Endothelial cell of umbilical vein (primary cell): ENCODE results near the gene KCNQ2. TPM values are rescaled to one million over a fixed set of nuclear protein-coding genes. Genes with fewer than 3 reads are reported as not detected.
A peak's percentile ranks its signal among the peaks of the same experiment; 100 is the strongest.

Experiments used
- BruUV-seq: library from RNA; stranded (reverse); fragments of 400-500 nt; replicated peaks from 2 replicates; lab custom pipeline; 2021; lab: Mats Ljungman, UMichigan
- CTCF ChIA-PET: fragments of 300-600, 350-600 bp; sonication (Branson Sonifier 250); formaldehyde crosslinking; loops from one replicate; lab custom pipeline; 2021; ENCODE audit warnings: antibody characterized with exemption, inconsistent platforms; lab: Charles Lee
- POLR2A ChIA-PET: fragments of 300-600, 350-600 bp; sonication (Branson Sonifier 250); formaldehyde crosslinking; loops from one replicate; lab custom pipeline; 2021; ENCODE audit warnings: antibody characterized with exemption, inconsistent platforms; lab: Charles Lee
- DNase-seq: peaks from one replicate; pipeline ENCODE4 v3.0.0-alpha.2; 2011; ENCODE audit warnings: low read depth, low spot score
- FAIRE-seq: peaks from 2 replicates; lab custom pipeline; 2011; peaks lifted over from hg19 to GRCh38; lab: Jason Lieb, UNC
- H2AFZ ChIP-seq: 2 replicates; pipeline ENCODE4 v1.6.0; 2012; ENCODE audit warnings: low read depth, low read length, control low read depth, inconsistent platforms
- H3K27ac ChIP-seq: 2 replicates; pipeline ENCODE4 v1.5.1; 2011; ENCODE audit warnings: low read depth, mild to moderate bottlenecking, control low read depth, low read length, moderate library complexity; ENCODE audit not compliant: insufficient read depth
- H3K27me3 ChIP-seq, 2 experiments: 2 replicates each; pipeline versions ENCODE4 v1.6.0 to v1.6.1; 2011; ENCODE audit warnings: low read length in 2 of 2, mixed read lengths in 1 of 2; ENCODE audit not compliant: control insufficient read depth in 2 of 2, insufficient read depth in 2 of 2
- H3K36me3 ChIP-seq, 2 experiments: 2 replicates in 1 of 2; 3 replicates in 1 of 2; pipeline ENCODE4 v1.5.1; 2011; ENCODE audit warnings: low read length in 2 of 2, mild to moderate bottlenecking in 1 of 2, moderate library complexity in 1 of 2; ENCODE audit not compliant: control insufficient read depth in 2 of 2, insufficient read depth in 2 of 2; ENCODE audit errors: extremely low read depth in 1 of 2
- H3K4me1 ChIP-seq: 3 replicates; pipeline ENCODE4 v1.5.1; 2011; ENCODE audit warnings: mild to moderate bottlenecking, low read length; ENCODE audit not compliant: control insufficient read depth, insufficient read depth; ENCODE audit errors: extremely low read depth
- H3K4me2 ChIP-seq: 2 replicates; pipeline ENCODE4 v1.6.1; 2011; ENCODE audit warnings: low read length, control low read depth, mixed read lengths; ENCODE audit not compliant: insufficient read depth
- H3K4me3 ChIP-seq, 3 experiments: fragments of 200-600 bp in 1 of 3; sonication (generic), shearing (Covaris generic) in 1 of 3; replicated peaks in 1 of 3; 2 replicates each; pipeline ENCODE4 v1.5.1; 2011 to 2016; ENCODE audit warnings: control low read depth in 3 of 3, low read length in 3 of 3, mild to moderate bottlenecking in 2 of 3, inconsistent platforms in 1 of 3, low read depth in 1 of 3, moderate library complexity in 1 of 3; ENCODE audit not compliant: insufficient read depth in 1 of 3
- H3K79me2 ChIP-seq: 2 replicates; pipeline ENCODE4 v1.6.0; 2012; ENCODE audit warnings: low read length, inconsistent platforms; ENCODE audit not compliant: control insufficient read depth, insufficient read depth
- H3K9ac ChIP-seq: replicated peaks from 2 replicates; pipeline ENCODE3; 2011; ENCODE audit warnings: low read length, control low read depth; ENCODE audit not compliant: insufficient read depth; ENCODE audit errors: extremely low read depth
- H3K9me1 ChIP-seq: replicated peaks from 3 replicates; pipeline ENCODE4 v1.6.0; 2011; ENCODE audit warnings: mild to moderate bottlenecking, low read length; ENCODE audit not compliant: control insufficient read depth, insufficient read depth; ENCODE audit errors: extremely low read depth
- H3K9me3 ChIP-seq: replicated peaks from 2 replicates; pipeline ENCODE4 v1.5.1; 2012; ENCODE audit warnings: low read length, inconsistent platforms; ENCODE audit not compliant: control insufficient read depth, insufficient read depth
- H4K20me1 ChIP-seq: replicated peaks from 2 replicates; pipeline ENCODE3; 2011; ENCODE audit warnings: mild to moderate bottlenecking, low read length; ENCODE audit not compliant: control insufficient read depth, insufficient read depth; ENCODE audit errors: extremely low read depth
- EZH2 ChIP-seq: IDR thresholded peaks from 2 replicates; pipeline ENCODE4 v1.6.1; 2012; ENCODE audit warnings: borderline replicate concordance, low read depth, mild to moderate bottlenecking, moderate library complexity, low read length, inconsistent platforms; ENCODE audit not compliant: severe bottlenecking
- FOS ChIP-seq: IDR thresholded peaks from 2 replicates; pipeline ENCODE4 v1.6.1; 2011; ENCODE audit warnings: mild to moderate bottlenecking, low read length, moderate library complexity, borderline replicate concordance; ENCODE audit not compliant: insufficient read depth
- GATA2 ChIP-seq: IDR thresholded peaks from 2 replicates; pipeline ENCODE4 v1.7.0; 2011; ENCODE audit warnings: low read depth, mild to moderate bottlenecking, moderate library complexity, mixed read lengths, low read length; ENCODE audit not compliant: insufficient read length, insufficient read depth
- JUN ChIP-seq: IDR thresholded peaks from 2 replicates; pipeline ENCODE4 v1.6.1; 2011; ENCODE audit warnings: borderline replicate concordance, low read depth; ENCODE audit not compliant: insufficient read length, insufficient read depth
- MAX ChIP-seq: IDR thresholded peaks from 2 replicates; pipeline ENCODE4 v1.6.1; 2011; ENCODE audit not compliant: insufficient read depth, insufficient read length
- POLR2AphosphoS5 ChIP-seq: IDR thresholded peaks from 2 replicates; pipeline ENCODE4 v1.6.1; 2012; ENCODE audit warnings: low read depth, mild to moderate bottlenecking, control low read depth, low read length, moderate library complexity; ENCODE audit not compliant: insufficient read depth
- dilution Hi-C: fragments of 300-500 bp; cut with MboI; formaldehyde crosslinking; loops from one replicate; pipeline ENCODE4 v1.15.0; 2019; ENCODE audit warnings: low sequenced_read_pairs; ENCODE audit not compliant: extremely low pct_ligation_motif_present
- intact Hi-C: fragments of 100-400 bp; cut with micrococcal nuclease; formaldehyde crosslinking; loops from one replicate; pipeline ENCODE4 v1.10.0; 2022
- polyA plus RNA-seq, 4 experiments: library from polyadenylated mRNA; depleted of rRNA in 3 of 4; stranded (reverse) in 3 of 4; unstranded in 1 of 4; fragments of >200 nt; gene quantifications; 2 replicates each; pipeline versions ENCODE4 v1.2.1 to v1.2.3, GENCODE V29; 2011 to 2012; ENCODE audit warnings: missing spikeins in 1 of 4
- total RNA-seq: library from RNA; stranded (reverse); gene quantifications from 2 replicates; pipeline ENCODE4 v1.2.3, GENCODE V29; 2021
- TF ChIP-seq, protein P1 (sequence below), 2 donors: IDR thresholded peaks; 1 replicate in 1 of 2; 2 replicates in 1 of 2; pipeline ENCODE4 v1.5.1; 2011; ENCODE audit warnings: low read length in 2 of 2, mild to moderate bottlenecking in 2 of 2, moderate library complexity in 2 of 2, control low read depth in 1 of 2, inconsistent platforms in 1 of 2, low read depth in 1 of 2; ENCODE audit not compliant: insufficient read depth in 1 of 2; ENCODE audit errors: extremely low read depth in 1 of 2

Gene KCNQ2
- total and polyA plus RNA-seq, 2 donors (not counting 3 experiments of a cell fraction or from before 2014, with no cell fraction given) = not detected

GRCh38 chr20:63495741-63496595 is 23.5 kb upstream of the KCNQ2 start:
- ChIA-PET POLR2A (interaction anchor here (0.5 kb wide), 1 partner anchor 24 kb away, joined by 3 read pairs; no protein-coding TSS in a partner anchor), CTCF (interaction anchor here (0.6 to 2.5 kb wide), 33 partner anchors 9 to 787 kb away, joined by 3 to 30 read pairs (median 3); partner anchors contain the start of genes ARFGAP1, HELZ2, PPDPF and PTK6)
- H3K27me3 ChIP-seq = no peaks in the 10 kb centered on the region
- no peak overlapping the region for H3K4me2 ChIP-seq
- no peak overlapping the region for H3K27ac ChIP-seq
- no peaks in the 10 kb centered on the region for H3K4me1 ChIP-seq
- intact Hi-C loops (loop anchor here (1.0 to 2.0 kb wide), 3 partner anchors 24 to 624 kb away; partner anchors contain the start of gene PPDPF), dilution Hi-C loops (no loop called here)
- FAIRE-seq (peak; percentile 31), DNase-seq (peak; percentile 44)
- no peaks in the 10 kb centered on the region for H3K9me1 ChIP-seq
- H3K9me3 ChIP-seq = no peaks in the 10 kb centered on the region
- no peaks in the 10 kb centered on the region for H4K20me1 ChIP-seq
- H3K79me2 ChIP-seq = no peaks in the 10 kb centered on the region
- H2AFZ ChIP-seq = peak overlapping the region; percentile 41
- H3K9ac ChIP-seq = no peak overlapping the region
- BruUV-seq = no TSS peak
- TF ChIP-seq MAX = no peak
- no peak for TF ChIP-seq JUN
- no peak for TF ChIP-seq POLR2AphosphoS5
- TF ChIP-seq FOS = no peak
- no peak for TF ChIP-seq GATA2
- no peak for TF ChIP-seq EZH2
- TF ChIP-seq, protein P1, sequence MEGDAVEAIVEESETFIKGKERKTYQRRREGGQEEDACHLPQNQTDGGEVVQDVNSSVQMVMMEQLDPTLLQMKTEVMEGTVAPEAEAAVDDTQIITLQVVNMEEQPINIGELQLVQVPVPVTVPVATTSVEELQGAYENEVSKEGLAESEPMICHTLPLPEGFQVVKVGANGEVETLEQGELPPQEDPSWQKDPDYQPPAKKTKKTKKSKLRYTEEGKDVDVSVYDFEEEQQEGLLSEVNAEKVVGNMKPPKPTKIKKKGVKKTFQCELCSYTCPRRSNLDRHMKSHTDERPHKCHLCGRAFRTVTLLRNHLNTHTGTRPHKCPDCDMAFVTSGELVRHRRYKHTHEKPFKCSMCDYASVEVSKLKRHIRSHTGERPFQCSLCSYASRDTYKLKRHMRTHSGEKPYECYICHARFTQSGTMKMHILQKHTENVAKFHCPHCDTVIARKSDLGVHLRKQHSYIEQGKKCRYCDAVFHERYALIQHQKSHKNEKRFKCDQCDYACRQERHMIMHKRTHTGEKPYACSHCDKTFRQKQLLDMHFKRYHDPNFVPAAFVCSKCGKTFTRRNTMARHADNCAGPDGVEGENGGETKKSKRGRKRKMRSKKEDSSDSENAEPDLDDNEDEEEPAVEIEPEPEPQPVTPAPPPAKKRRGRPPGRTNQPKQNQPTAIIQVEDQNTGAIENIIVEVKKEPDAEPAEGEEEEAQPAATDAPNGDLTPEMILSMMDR (IDR thresholded peaks at IDR 0.05; ENCODE audit: extremely low read depth in 1 of 2, insufficient read depth in 1 of 2, low read depth in 1 of 2, low read length in 2 of 2) = peak; percentile 92 to 96
- H3K4me3 ChIP-seq = no peak overlapping the region
- H3K36me3 ChIP-seq = no peaks in the 10 kb centered on the region
